MM.1S (cell line): Measurements from ENCODE around the gene ELOF1.

Experiments used
- EZH2 ChIP-seq: fragments of 300-600 bp; sonication (generic); optimal IDR thresholded peaks from 2 replicates; pipeline ENCODE3; 2017; ENCODE audit warnings: low read depth, mild to moderate bottlenecking, antibody characterized with exemption, low read length, mixed read lengths
- EZH2phosphoT487 ChIP-seq: fragments of 300-600 bp; sonication (generic); IDR thresholded peaks from 2 replicates; pipeline ENCODE4 v1.6.1; 2018; ENCODE audit warnings: antibody characterized with exemption, low read length
- TF ChIP-seq, protein P1 (sequence below): fragments of 300-600 bp; sonication (generic); IDR thresholded peaks from 2 replicates; pipeline ENCODE4 v1.5.1; 2016; ENCODE audit warnings: antibody characterized with exemption, low read length, mixed read lengths

DNA sequence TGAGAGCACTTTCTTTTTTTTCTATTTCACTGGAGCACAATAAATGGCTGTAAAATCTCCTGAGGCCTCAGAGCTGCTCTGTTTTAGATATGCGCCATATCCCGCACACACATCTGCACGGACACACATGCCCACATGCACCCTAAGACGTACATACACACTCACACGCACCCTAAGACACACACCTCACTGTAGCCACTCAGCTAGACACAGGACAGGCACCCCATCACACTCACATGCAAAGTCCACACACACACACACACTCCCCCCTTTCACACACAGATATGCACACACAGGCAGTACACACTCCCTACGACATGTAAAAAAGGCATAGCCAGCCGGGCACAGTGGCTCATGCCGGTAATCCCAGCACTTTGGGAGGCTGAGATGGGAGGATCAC, 8.8 kb downstream of the ELOF1 start:
- TF ChIP-seq, protein P1, sequence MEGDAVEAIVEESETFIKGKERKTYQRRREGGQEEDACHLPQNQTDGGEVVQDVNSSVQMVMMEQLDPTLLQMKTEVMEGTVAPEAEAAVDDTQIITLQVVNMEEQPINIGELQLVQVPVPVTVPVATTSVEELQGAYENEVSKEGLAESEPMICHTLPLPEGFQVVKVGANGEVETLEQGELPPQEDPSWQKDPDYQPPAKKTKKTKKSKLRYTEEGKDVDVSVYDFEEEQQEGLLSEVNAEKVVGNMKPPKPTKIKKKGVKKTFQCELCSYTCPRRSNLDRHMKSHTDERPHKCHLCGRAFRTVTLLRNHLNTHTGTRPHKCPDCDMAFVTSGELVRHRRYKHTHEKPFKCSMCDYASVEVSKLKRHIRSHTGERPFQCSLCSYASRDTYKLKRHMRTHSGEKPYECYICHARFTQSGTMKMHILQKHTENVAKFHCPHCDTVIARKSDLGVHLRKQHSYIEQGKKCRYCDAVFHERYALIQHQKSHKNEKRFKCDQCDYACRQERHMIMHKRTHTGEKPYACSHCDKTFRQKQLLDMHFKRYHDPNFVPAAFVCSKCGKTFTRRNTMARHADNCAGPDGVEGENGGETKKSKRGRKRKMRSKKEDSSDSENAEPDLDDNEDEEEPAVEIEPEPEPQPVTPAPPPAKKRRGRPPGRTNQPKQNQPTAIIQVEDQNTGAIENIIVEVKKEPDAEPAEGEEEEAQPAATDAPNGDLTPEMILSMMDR = no peak
- TF ChIP-seq EZH2 (no peak), EZH2phosphoT487 (no peak)
